Activated T-cell treated with anti-CD3 and anti-CD28 coated beads for 1 hour (primary cell): ENCODE results near the gene CD28.
A peak's percentile ranks its signal among the peaks of the same experiment; 100 is the strongest.

ENCODE experiments used
- DNase-seq: peaks from one replicate; pipeline ENCODE4 v3.0.0-alpha.2; 2020; ENCODE audit warnings: low read depth

The CD28 gene

GRCh38 chr2:203706403-203706802, at the start of gene CD28:
CD28 (plus strand) TSS chr2:203706639; CDS start chr2:203706697, 58 bp downstream.
- peak; percentile 71 for DNase-seq

DNA sequence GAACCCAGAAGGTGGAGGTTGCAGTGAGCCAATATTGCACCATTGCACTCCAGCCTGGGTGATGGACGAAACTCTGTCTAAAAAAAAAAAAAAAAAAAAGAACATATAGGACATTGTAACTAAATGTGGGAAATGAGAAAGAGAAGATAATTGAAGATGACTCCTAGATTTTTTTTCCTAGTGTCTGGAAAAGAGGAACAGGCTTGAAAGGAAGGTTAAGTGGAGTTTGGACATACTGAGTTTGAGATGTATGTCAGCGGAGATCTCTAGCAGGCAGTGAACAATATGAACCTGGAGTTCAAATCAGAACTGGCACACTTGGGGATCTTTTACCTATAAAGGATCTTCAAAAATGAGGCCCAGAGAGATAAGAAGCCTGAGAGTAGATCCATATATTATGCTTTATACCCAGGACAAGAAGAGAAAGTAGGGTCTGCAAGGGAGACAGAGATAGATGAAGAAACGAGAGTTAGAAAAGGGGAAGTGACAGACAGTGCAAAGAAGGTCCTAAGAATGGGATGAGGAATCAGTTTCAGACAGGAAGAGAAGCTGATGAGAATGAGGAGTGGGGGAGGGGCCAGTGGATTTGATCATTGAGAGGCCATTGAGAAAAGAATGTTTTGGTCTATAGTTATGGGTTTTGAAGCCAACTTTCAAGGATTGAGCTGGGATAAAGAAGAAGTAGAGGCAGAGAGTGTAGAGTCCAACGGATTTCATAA, 46.9 kb upstream of the CD28 start:
- DNase-seq: no peak

DNA sequence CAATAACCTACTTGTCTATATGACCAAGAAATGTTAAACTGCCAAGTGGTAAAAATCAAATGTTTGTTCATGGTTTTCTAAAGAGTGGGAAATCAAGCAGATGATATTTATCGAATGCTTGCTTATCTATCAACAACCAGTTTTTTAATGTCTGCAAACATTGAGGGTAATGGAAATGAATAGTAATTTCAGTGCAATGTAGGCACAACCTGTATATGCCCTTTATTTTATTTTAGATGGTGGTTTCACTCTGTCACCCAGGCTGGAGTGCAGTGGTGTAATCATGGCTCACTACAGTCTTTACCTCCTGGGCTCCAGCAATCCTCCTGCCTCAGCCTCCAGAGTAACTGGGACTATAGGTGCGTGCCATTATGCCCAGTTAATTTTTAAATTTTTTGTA, 46.0 kb upstream of the CD28 start:
- no peak for DNase-seq

DNA sequence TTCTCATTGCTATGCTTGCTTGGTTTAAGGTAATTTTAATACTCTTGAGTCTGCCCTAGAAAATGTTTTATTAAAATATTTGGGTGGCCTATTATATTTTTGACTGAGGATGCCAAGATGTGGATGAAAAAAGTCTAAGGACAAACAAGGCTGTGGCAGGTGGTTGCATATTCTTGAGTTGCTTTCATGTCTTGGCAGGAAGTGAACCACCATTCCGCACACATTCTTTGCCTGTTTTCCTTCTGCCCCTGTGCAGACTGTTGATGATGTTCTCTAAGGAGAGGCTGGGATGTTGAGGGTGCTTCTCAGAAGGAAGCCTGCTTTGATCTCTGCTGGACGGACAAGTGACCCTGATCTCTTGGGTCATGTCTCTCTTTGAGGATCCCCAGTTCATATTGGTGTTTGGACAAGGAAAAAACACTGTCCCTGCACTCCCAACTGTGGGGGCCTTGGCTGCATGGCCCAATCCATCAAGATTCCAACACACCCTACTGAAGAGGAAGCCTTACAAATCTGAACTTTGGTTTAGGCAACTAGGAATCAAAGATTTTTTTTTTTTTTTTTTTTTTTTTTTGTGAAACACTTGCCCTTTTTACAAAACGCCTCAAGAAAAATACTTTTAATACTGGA, 45.0 kb upstream of the CD28 start:
- no peak for DNase-seq

GRCh38 chr2:203662487-203662886, 44.0 kb upstream of the CD28 start:
- no peak for DNase-seq

DNA sequence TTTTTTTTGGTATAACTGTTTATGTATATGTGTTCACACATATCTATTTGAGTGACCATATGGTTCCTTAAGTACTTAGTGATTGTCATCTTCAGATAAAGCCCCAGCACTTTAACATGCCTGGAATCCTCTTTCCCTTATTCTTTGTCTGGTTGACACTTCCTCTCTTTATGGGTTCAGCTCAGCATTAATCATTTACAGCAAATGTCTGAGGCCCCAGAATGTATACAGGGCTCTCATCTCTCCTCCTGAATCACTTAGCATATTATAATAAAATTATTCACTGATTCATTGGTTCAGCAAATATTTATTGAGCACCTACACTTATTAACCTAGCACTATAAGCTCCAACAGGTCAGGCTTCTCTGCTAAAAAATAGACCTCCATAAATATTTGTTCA, 43.5 kb upstream of the CD28 start:
- no peak for DNase-seq

DNA sequence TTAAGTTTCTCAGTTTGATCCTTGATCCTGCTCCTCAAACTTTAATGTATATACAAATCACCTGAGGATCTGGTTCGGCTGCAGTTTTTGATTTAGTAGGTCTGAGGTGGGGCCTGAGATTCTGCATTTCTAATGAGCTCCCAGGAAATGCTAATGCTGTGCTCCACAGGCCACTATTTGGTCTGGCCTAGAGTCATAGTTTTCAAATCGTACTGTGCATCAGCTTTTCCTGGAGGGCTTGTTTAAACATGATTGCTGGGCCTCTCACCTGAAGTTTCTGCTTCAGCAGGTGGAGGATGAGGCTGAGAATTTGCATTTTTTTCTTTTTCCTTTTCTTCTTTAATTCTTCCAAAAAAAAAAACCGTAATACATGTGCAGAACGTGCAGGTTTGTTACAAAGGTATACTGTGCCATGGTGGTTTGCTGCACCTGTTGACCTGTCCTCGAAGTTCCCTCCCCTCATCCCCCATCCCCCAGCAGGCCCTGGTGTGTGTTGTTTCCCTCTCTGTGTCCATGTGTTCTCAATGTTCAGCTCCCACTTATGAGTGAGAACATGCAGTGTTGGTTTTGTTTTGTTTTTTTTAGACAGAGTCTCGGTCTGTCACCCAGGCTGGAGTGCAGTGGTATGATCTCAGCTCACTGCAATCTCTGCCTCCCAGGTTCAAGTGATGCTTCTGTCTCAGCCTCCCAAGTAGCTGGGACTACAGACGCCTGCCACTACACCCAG, 42.2 kb upstream of the CD28 start:
- DNase-seq: no peak

GRCh38 chr2:203667838-203668237, 38.6 kb upstream of the CD28 start:
- DNase-seq: no peak

DNA sequence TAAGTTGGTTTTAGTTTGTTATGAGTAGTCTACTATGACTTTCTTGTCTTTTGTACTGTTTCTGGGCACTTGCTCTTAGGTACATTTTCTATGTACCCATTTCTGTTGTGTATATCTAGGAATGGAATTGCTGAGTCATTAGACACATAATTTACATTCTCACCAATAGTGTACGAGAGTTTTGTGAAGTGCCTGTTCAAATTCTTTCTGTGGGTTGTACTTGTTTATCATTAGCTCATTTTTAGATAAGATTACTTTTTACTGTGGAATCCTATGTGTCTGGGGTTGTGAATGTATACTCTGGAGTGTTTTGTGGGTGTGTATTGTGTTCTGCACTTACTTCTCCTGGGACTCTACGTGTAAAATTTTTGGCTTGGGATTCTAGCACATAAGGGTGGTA, 36.6 kb upstream of the CD28 start:
- no peak for DNase-seq

DNA sequence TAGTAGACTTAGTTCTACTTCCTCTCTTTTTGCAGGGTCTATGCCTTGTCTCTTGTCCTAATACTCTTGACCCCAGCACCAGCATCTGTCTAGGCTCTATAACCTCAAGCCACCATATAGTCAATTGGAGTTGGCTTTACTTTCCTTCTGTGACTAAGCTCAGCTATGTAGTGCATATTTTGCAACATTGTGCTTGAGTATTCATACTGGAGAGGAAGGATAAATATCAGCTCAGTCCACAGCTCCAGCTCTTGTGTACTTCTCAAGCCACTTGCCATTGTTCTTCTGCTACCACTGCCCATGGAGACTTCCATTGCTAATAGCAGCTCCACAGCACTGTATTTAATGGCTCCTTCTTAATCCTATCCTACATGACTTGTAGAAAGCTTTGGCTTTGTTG, 35.5 kb upstream of the CD28 start:
- DNase-seq: no peak

GRCh38 chr2:203671876-203672275, 34.6 kb upstream of the CD28 start:
- no peak for DNase-seq

DNA sequence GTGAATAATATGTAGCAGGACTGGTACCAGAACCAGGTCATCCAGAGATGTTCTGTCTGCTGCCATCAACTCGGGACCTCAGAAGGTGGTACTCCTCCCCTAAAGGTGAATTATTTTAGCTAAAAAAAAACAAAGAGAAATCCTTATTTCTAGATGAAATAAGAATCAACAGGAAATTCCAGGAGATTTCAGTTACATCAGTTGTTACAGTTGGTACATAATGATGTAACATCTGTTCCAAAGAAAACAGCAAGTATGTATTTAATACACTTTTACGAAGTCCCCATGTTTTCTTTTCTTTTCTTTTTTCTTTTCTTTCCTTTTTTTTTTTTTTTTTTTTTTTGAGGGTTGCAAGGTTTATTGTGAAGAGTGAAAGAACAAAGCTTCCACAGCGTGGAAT, 33.6 kb upstream of the CD28 start:
- DNase-seq: no peak

DNA sequence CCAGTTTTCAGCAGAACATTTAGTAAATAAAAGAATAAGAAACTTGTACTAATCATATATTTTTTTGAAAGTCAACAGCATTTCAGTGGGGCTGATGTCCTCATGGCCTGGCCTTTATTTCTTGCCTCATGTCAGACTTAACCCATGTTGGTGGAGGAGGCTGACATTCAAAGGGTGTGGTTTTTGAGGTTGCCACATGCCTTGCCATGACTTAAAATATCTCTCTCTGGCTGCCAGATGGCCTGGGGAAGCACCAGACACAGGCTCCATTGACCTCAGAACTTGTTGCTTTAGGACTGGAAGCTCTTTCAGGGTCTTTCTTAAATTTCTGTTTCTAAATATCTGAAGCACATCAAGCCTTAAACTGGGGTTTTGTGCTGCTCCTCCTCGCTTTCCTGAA, 32.5 kb upstream of the CD28 start:
- DNase-seq: no peak

GRCh38 chr2:203675086-203675485, 31.4 kb upstream of the CD28 start:
- DNase-seq: no peak

- no peak for DNase-seq
Observed at GRCh38 chr2:203678971-203679370, 27.5 kb upstream of the CD28 start.

- DNase-seq: no peak
Observed at GRCh38 chr2:203679401-203679800, 27.0 kb upstream of the CD28 start.

GRCh38 chr2:203681978-203682377, 24.5 kb upstream of the CD28 start:
- no peak for DNase-seq

- DNase-seq: no peak
Observed at GRCh38 chr2:203682688-203683130, 23.7 kb upstream of the CD28 start.

GRCh38 chr2:203683421-203683820, 23.0 kb upstream of the CD28 start:
- no peak for DNase-seq

DNA sequence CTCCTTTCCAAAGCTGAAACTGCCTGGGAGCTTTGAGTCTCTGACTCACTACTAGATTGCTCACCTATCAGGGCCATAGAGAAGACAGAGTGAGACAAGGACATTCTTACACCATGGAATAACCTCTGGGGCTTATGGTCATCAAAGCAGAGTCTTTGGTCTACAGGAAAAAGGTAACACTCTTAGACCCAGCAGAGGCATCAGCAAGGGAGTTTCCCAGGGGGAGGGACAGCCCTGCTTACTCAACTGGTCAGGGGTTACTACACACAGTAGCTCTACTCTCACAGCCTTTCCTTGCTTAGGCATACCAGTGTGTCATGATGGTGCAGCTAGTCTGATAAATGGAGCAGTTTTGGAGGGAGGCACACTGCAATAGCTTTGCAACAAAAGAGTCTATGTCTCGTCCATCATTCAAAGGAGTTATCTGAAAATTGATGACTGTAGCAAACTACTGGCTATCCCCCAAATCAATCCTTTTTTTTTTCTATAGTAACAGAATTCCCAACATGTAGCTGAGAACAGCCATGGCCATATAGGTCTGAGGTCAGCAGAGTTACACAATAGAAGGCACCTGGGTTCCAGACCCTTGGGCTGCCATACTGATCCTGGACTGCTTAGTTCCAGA, 22.4 kb upstream of the CD28 start:
- no peak for DNase-seq

DNA sequence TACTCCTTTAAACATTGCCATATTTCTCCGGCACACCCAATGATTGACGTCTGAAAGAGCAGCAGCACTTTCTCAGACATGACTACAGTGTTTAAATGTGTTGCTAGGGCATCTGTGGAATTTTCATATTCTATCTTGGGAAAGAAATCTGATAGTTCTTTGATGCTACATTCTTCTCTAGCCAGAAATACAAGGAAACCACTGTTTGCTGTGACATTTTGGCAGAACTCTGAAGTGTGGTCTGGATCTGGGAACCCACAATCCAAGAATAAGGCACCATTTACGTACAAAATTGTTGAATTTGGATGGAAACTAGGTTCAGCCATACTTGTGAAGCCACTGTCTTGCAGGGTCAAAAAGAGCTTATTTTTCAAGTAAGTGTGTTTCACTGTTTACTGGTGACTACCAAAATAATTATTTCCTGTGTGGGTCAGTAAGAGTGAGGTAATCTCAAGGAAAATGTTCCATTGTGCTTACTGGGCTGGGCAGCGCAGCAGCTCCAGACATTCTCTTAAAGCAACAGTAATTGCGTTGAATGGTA, 21.3 kb upstream of the CD28 start:
- DNase-seq: no peak

DNA sequence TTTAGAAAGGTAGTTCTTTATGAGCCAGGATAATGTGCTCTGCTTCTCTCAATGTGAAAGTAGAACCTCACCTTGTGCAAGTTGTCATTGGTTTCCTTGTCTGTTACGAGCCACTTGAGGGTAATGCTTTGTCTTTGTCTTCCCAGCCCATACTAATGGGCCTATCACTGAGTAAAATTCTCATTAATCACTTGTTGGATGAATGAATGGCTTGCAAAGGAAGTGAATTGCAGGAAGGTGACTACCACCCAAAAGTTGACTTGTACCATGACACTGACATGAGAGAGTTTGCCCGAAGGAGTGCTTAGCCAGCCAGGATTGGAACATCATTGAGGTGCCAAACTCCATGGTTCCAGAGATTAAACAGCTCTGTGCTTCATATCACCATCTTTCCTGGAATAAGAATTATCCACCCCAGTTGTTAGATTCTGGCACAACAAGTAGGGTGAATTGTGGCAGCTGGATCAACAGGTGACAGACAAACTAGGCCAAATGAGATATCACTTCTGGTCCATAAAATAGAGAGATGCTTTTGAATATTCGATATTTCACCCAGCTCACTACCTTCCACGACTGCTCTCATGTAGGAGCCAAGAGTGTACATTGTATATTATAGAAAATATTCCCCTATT, 20.5 kb upstream of the CD28 start:
- no peak for DNase-seq
